Vagina (tissue), 2 donors: Measurements from ENCODE around the gene C4orf51. TPM values are rescaled to one million over a fixed set of nuclear protein-coding genes. Genes with fewer than 3 reads are reported as not detected.

Experiments
- DNase-seq, 2 donors: peaks; one replicate each; pipeline ENCODE4 v3.0.0-alpha.2; 2017; ENCODE audit errors: extremely low spot score in 2 of 2
- H3K27ac ChIP-seq: fragments of 200-600 bp; sonication (generic); one replicate; pipeline ENCODE4 v1.5.1; 2019
- H3K27me3 ChIP-seq: fragments of 200-600 bp; sonication (generic); one replicate; pipeline ENCODE4 v1.5.1; 2019
- H3K36me3 ChIP-seq, 2 donors: fragments of 200-600 bp; sonication (generic); one replicate each; pipeline ENCODE4 v1.5.1; 2017 to 2019
- H3K4me1 ChIP-seq: fragments of 200-600 bp; sonication (generic); one replicate; pipeline ENCODE4 v1.5.1; 2019
- H3K4me3 ChIP-seq, 2 donors: fragments of 200-600 bp; sonication (generic); 1 replicate in 1 of 2; 2 replicates in 1 of 2; pipeline ENCODE4 v1.5.1; 2016 to 2019
- H3K9me3 ChIP-seq: fragments of 200-600 bp; sonication (generic); one replicate; pipeline ENCODE4 v1.5.1; 2019
- CTCF ChIP-seq, 3 experiments: fragments of 450-650 bp in 2 of 3; fragments of 200-600 bp in 1 of 3; sonication (generic) in 1 of 3; IDR thresholded peaks; one replicate each; pipeline ENCODE4 v1.5.1; 2017 to 2019; ENCODE audit warnings: antibody characterized with exemption in 3 of 3, mild to moderate bottlenecking in 2 of 3, moderate library complexity in 2 of 3
- POLR2A ChIP-seq, 2 donors: fragments of 450-650 bp; IDR thresholded peaks; one replicate each; pipeline ENCODE4 v1.6.1; 2017; ENCODE audit warnings: antibody characterized with exemption in 2 of 2, mild to moderate bottlenecking in 2 of 2, moderate library complexity in 2 of 2
- POLR2AphosphoS5 ChIP-seq, 2 donors: sonication (generic); formaldehyde crosslinking; IDR thresholded peaks; one replicate each; pipeline ENCODE4 v1.9.0; 2017; ENCODE audit warnings: antibody characterized with exemption in 2 of 2, mild to moderate bottlenecking in 2 of 2, low read depth in 1 of 2; ENCODE audit not compliant: insufficient read depth in 1 of 2
- intact Hi-C: fragments of 100-400 bp; cut with DNase I; formaldehyde crosslinking; loops from one replicate; pipeline ENCODE4 v1.15.1; 2023
- total RNA-seq: library from RNA; depleted of rRNA; stranded (reverse); fragments of >200 nt; gene quantifications from one replicate; pipeline ENCODE4 v1.2.3, GENCODE V29; 2016

The C4orf51 gene
- total RNA-seq, 1 donor from 2014 or later, result not detected

DNA sequence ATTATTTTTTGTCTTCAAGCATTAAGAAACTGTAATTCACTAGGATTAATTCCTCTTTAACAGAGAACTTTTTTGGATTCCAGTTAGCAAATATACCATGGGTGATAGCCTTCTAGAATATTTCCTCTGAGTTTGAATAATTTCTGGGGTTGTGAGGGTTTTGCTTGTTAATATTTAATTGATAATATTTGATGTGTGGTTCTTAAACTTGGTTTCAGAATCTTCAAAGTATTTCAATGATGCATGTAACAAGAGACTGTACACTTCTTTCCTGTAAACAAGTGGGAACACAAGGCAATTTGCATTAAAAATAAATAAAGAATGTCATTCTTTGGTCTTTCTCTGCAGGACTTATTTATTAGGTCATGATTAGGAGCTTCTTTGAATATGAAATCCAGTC is 9.5 kb upstream of the C4orf51 start:
- H3K27ac ChIP-seq, result no peak overlapping the region
- intact Hi-C loops, result no loop called here
- H3K9me3 ChIP-seq, result no peaks in the 10 kb centered on the region
- no peaks in the 10 kb centered on the region for H3K4me1 ChIP-seq
- no peak overlapping the region for H3K4me3 ChIP-seq
- H3K27me3 ChIP-seq, result no peaks in the 10 kb centered on the region
- TF ChIP-seq POLR2A (IDR thresholded peaks at IDR 0.05), result no peak
- TF ChIP-seq POLR2AphosphoS5 (IDR thresholded peaks at IDR 0.05; ENCODE audit: insufficient read depth in 1 of 2, low read depth in 1 of 2), result no peak
- TF ChIP-seq CTCF (IDR thresholded peaks at IDR 0.05), result no peak
- no peak for DNase-seq
- no peaks in the 10 kb centered on the region for H3K36me3 ChIP-seq

DNA sequence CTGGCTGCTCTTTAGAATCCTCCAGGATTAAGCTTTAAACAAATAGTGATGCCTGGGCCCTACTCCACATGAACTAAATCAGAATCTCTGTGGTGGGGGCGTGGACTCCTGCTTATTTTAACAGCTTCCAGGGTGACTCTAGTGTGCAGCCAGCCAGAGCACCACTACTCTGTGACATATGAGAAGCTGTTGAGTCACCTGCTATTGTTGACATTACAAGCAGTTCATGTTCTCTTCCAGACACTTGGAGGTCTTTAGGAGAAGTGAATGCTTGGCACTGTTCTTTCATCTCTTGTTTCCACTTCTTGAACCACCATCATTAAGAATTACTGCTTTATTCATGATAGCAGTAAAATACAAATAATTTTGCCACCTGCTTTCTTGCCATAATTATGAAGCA is 426 bp upstream of the C4orf51 start:
- Histone ChIP-seq H3K9me3 (no peaks in the 10 kb centered on the region), H3K4me3 (no peak overlapping the region), H3K27me3 (no peaks in the 10 kb centered on the region), H3K27ac (no peak overlapping the region), H3K36me3 (no peaks in the 10 kb centered on the region), H3K4me1 (no peaks in the 10 kb centered on the region)
- no peak for TF ChIP-seq POLR2A (IDR thresholded peaks at IDR 0.05)
- TF ChIP-seq POLR2AphosphoS5 (IDR thresholded peaks at IDR 0.05; ENCODE audit: insufficient read depth in 1 of 2, low read depth in 1 of 2), result no peak
- TF ChIP-seq CTCF (IDR thresholded peaks at IDR 0.05), result no peak
- DNase-seq, result no peak
- intact Hi-C loops, result no loop called here

DNA sequence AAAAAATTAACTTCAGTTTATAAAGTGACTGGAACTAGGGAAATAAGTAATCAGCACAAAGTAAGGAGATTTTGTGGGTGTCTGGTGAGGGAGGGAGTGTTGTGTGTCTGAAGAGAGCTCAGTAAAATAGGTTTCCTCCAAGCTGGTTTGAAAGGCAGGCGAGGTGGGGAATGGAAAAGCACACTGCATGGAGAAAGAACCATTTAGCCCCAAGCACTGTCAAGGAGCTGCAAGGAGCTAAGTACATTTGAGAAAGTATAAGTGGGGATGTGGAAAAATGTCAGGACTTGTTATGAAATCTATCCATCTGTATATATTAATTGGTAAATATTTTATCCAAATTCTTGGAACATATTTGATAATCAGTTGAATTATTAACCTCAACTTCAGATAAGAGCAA is 956 bp downstream of the C4orf51 start:
- no peak for DNase-seq

GRCh38 chr4:145681518-145681917 is 1.6 kb downstream of the C4orf51 start:
- no peak for DNase-seq
- no peaks in the 10 kb centered on the region for H3K9me3 ChIP-seq
- H3K27ac ChIP-seq, result no peak overlapping the region
- TF ChIP-seq CTCF (IDR thresholded peaks at IDR 0.05), result no peak
- TF ChIP-seq POLR2AphosphoS5 (IDR thresholded peaks at IDR 0.05; ENCODE audit: insufficient read depth in 1 of 2, low read depth in 1 of 2), result no peak
- TF ChIP-seq POLR2A (IDR thresholded peaks at IDR 0.05), result no peak
- no peaks in the 10 kb centered on the region for H3K36me3 ChIP-seq
- intact Hi-C loops, result no loop called here
- H3K4me3 ChIP-seq, result no peak overlapping the region
- no peaks in the 10 kb centered on the region for H3K27me3 ChIP-seq
- H3K4me1 ChIP-seq, result no peaks in the 10 kb centered on the region

More for the DNA sequence above, 956 bp downstream of the C4orf51 start:
- Histone ChIP-seq H3K36me3 (no peaks in the 10 kb centered on the region), H3K9me3 (no peaks in the 10 kb centered on the region), H3K4me3 (no peak overlapping the region), H3K4me1 (no peaks in the 10 kb centered on the region), H3K27me3 (no peaks in the 10 kb centered on the region), H3K27ac (no peak overlapping the region)
- TF ChIP-seq POLR2A (IDR thresholded peaks at IDR 0.05) (no peak), CTCF (IDR thresholded peaks at IDR 0.05) (no peak), POLR2AphosphoS5 (IDR thresholded peaks at IDR 0.05; ENCODE audit: insufficient read depth in 1 of 2, low read depth in 1 of 2) (no peak)
- intact Hi-C loops, result no loop called here

- Histone ChIP-seq H3K27ac (no peak overlapping the region), H3K9me3 (no peaks in the 10 kb centered on the region), H3K4me1 (no peaks in the 10 kb centered on the region), H3K4me3 (no peak overlapping the region), H3K27me3 (no peaks in the 10 kb centered on the region), H3K36me3 (no peaks in the 10 kb centered on the region)
- DNase-seq, result no peak
- TF ChIP-seq POLR2A (IDR thresholded peaks at IDR 0.05) (no peak), POLR2AphosphoS5 (IDR thresholded peaks at IDR 0.05; ENCODE audit: insufficient read depth in 1 of 2, low read depth in 1 of 2) (no peak), CTCF (IDR thresholded peaks at IDR 0.05) (no peak)
- intact Hi-C loops, result no loop called here
Observed at GRCh38 chr4:145681956-145682355, 2.0 kb downstream of the C4orf51 start.
